HG02763 (cell line): ENCODE results near the gene TTBK1.
A peak's percentile ranks its signal among the peaks of the same experiment; 100 is the strongest.

Source experiments
- ATAC-seq: cut with Tn5 transposase; IDR thresholded peaks from one replicate; pipeline ENCODE4 v1.9.1; 2021; ENCODE audit warnings: mild to moderate bottlenecking, moderate library complexity; ENCODE audit not compliant: unreplicated experiment

Gene TTBK1

GRCh38 chr6:43254138-43254817 is 11.0 kb downstream of the TTBK1 start:
- no peak for ATAC-seq

- no peak for ATAC-seq
These were observed 11.6 kb downstream of the TTBK1 start for GRCh38 chr6:43254846-43255245.

DNA sequence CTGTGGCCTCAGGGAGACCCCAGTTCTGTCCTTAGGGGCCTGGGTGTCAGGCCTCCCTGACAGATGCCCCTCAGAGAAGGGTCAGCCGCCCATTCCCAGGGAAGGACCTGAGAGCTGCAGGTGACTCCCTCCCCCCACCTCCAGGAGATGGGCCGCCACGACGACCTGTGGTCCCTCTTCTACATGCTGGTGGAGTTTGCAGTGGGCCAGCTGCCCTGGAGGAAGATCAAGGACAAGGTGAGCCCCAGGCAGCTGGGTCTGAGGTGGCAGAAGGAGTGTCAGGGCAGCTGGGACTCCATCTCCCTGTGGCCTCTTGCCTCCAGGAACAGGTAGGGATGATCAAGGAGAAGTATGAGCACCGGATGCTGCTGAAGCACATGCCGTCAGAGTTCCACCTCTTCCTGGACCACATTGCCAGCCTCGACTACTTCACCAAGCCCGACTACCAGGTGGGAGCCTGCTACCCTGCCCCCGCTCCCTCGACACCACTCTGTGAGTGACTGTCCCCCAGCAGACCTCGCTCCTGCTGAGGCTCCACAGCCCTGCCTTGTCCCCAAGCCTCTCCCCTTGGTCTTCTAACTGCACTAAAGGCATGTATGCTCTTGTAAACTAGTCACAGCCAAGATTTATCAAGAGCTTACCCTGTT is 12.2 kb downstream of the TTBK1 start:
- ATAC-seq: no peak

GRCh38 chr6:43256670-43257366 is 13.5 kb downstream of the TTBK1 start:
- ATAC-seq: no peak

DNA sequence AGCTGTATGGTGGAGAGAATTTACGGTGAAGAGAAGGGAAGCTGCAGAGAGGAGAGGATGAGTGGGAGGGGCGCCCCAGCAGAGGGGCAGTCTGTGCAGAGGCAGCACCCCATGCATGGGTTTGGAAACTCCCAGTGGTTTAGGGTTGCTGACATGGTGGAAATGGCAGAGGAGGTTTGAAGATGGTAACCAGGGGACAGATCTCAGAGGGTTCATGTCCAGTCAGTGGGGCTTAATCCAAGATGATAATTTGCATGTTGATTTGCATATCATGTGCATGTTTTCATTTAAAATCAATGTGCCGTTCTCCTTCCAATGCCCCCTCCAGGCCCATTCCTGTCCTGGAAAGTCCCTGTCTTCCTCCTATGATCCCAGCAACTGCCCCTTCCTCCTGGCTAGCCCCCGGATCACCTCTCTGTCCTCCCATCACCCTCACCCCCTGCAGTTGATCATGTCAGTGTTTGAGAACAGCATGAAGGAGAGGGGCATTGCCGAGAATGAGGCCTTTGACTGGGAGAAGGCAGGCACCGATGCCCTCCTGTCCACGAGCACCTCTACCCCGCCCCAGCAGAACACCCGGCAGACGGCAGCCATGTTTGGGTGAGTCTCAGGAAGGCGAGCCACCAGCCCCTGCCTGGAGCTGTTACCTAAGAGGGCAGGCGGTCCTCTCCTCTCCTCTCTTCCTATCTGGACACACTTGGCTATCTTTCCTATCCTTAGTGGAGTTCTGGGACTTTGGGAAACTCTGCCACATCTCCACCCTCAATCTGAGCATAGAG is 14.3 kb downstream of the TTBK1 start:
- no peak for ATAC-seq

DNA sequence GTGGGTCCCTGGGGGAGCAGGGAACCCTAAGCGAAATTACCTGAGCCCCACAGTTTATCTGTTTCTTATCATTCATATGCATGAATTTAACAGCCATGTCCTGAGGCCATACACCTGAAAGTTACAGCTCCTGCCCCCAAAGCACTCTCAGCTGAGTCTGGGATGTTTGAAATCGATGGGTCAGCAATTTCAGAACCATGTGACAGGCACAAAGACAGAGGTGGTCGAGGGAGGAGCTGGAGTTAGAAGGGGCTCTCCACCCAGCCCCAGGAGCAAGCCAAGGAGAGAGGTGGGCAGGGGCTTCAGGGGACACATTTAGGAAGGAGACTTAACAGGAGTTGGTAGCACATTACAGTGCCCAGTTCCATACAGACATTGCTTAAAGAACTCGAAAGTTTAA is 14.9 kb downstream of the TTBK1 start:
- no peak for ATAC-seq

DNA sequence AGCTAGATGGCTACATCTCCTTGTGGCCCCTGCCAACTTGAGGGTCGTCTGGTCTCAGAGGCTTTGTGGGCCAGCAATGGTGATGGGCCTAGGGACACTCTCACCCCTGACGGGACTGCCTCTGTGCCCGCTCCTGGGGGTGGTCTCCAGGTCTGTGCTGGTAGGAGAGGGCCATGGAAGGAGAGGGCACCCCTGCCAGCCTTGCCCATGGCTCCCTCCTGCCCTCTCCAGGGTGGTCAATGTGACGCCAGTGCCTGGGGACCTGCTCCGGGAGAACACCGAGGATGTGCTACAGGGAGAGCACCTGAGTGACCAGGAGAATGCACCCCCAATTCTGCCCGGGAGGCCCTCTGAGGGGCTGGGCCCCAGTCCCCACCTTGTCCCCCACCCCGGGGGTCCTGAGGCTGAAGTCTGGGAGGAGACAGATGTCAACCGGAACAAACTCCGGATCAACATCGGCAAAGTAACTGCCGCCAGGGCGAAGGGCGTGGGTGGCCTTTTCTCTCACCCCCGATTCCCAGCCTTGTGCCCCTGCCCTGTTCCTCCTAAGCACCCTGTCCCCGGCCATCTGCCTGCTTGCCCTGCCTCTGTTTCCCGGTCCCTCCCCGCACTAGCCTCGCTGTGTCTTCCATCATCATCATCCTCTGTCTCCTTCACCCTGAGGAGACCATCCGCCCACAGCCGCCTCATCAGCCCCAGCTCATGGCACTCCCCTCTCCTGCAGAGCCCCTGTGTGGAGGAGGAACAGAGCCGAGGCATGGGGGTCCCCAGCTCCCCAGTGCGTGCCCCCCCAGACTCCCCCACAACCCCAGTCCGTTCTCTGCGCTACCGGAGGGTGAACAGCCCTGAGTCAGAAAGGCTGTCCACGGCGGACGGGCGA is 15.8 kb downstream of the TTBK1 start:
- ATAC-seq: no peak

DNA sequence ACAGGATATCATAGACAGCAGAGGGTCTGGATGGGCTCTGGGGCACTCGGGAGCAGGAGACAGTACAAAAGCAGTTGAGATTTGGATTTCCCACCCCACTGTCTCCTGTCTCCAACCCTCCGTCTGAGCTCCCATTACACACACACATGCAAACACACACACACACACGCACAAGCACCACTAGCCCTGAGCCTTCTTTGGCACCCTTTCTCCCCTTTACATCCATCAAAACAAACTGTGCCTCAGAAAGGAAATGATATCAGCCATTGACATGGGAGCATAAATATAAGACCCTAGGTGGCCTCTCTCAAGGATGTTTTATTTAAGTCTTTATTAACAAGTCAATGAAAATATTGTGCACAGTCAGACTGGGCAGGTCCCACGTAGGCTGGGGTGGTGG is 17.5 kb downstream of the TTBK1 start:
- no peak for ATAC-seq

- no peak for ATAC-seq
These were observed 17.9 kb downstream of the TTBK1 start for GRCh38 chr6:43261198-43261597.

DNA sequence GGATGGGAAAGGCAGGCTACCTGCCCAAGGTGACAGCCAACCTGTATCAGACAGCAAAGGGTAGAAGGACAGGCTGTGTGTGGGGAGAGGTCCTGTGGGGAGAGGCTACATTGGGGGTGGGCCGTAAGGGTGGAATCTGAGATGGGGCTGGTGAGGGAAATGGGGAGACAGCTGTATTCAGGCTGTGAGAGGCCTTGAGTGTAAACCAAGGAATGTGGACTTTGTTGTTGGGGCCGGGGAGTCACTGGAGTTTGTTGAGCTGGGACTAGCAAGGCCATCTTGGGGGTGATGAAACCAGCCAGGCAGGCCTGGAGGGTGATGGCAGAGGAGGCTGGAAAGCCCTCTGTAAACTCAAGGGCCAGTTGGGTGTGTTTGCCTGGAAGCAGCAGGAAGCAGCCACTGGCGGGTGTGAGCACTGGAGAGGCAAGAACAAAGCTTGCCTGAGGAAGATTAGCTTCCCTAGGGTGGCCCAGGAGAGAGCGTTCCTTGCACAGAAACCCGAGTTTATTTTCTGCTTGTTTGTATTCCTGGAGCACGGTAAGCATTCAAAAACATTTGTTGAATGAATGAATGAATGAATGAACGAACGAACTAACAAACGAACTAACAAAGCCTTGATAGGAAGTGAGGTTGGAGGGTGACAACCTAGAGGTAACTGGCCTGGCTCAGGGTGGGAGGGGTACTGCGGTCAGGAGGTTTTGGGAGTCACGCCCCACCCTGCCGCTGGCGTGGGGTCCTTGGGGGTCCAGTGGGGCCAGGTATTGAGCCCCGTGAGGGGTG is 18.9 kb downstream of the TTBK1 start:
- no peak for ATAC-seq

- no peak for ATAC-seq
These were observed 19.6 kb downstream of the TTBK1 start for GRCh38 chr6:43262780-43263313.

- peak; percentile 60 for ATAC-seq
These were observed 20.3 kb downstream of the TTBK1 start for GRCh38 chr6:43263314-43264178.

GRCh38 chr6:43264599-43265145 is 21.4 kb downstream of the TTBK1 start:
- no peak for ATAC-seq

DNA sequence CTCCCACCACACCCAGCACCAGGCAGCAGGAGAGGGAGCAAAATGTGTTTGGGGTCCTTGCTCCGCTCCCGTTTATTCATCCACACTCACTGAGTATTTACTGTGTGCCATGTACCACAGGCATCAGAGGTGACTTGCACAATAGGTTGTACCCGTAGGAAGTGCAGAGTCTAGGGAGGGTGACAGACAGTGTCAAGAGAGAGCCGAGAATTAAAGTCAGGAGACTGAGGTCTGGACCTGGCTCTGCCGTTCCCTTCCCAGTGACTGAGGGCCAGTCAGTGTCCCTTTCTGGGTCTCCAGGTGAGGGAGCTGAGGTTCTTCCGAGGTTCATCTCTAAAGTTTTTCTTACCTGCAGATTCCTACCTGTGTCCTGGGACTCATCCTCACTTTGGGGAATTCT is 22.3 kb downstream of the TTBK1 start:
- ATAC-seq: no peak

DNA sequence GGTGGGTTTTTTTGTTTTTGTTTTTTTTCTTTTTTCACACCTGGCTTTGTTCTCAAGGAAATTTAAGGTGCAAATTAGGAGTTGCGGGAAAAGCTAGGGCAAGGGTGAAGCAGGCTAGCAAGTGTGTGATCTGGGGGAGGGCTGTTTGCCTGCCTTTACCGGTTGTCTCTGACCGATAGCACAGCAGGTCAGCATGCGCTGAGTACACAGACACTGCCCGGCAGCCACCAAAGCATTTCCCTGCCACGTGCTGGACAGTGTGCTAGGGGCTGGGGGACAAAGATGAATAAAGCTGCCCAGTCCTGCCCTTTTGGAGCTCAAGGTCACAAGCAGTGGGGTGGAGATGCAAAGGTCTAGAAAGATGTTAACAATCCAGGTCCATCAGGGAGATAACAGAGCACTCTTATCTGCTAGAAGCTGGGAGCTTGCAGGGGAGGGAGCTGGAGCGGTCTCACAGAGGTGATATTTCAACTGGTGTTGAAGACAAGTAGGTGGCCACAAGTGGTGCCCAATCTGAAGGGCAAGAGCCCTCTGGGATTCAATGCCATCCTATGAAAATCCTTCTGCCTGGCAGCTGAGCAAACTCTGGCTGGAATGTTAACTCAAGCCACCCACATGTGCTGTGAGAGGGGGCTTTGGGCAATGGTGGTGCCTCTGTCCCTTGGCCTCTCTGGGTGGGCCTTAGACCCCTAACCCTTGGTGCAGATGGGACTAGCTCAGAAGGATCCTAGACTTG is 24.5 kb downstream of the TTBK1 start:
- no peak for ATAC-seq

- no peak for ATAC-seq
These were observed 25.0 kb downstream of the TTBK1 start for GRCh38 chr6:43268355-43268700.

GRCh38 chr6:43268782-43269272 is 25.5 kb downstream of the TTBK1 start:
- no peak for ATAC-seq
